Central memory CD8-positive, alpha-beta T cell (primary cell): ENCODE measurements around the gene CYP2A13.
"Not testable (repeated sequence)": the region's sequence is repeated elsewhere in the genome, so short reads cannot be mapped to it uniquely, and the experiment has no call there.

Experiments used
- ATAC-seq: fragments of 150-1000 bp; cut with Tn5 transposase; replicated peaks from 2 replicates; pipeline ENCODE4 v1.10.0; 2022; ENCODE audit warnings: mild to moderate bottlenecking, moderate FRiP score, moderate number of reproducible peaks; ENCODE audit not compliant: poor library complexity, severe bottlenecking; ENCODE audit errors: extremely low read depth
- DNase-seq, 2 donors: peaks; one replicate each; pipeline ENCODE4 v3.0.0; 2021; ENCODE audit warnings: low spot score in 2 of 2
- H3K27ac Mint-ChIP-seq: one replicate; pipeline ENCODE4 v1.8.0; 2022; ENCODE audit warnings: low read depth, mild to moderate bottlenecking, moderate library complexity, mixed read lengths
- H3K27me3 Mint-ChIP-seq: one replicate; pipeline ENCODE4 v1.8.0; 2022; ENCODE audit warnings: mixed read lengths
- H3K36me3 Mint-ChIP-seq: one replicate; pipeline ENCODE4 v1.8.0; 2022; ENCODE audit warnings: mild to moderate bottlenecking, moderate library complexity, mixed read lengths; ENCODE audit not compliant: insufficient read depth
- H3K4me1 Mint-ChIP-seq: one replicate; pipeline ENCODE4 v1.8.0; 2022; ENCODE audit warnings: mixed read lengths
- H3K4me3 Mint-ChIP-seq: one replicate; pipeline ENCODE4 v1.8.0; 2022; ENCODE audit warnings: mild to moderate bottlenecking, moderate library complexity, mixed read lengths
- H3K9me3 Mint-ChIP-seq: one replicate; pipeline ENCODE4 v1.8.0; 2022; ENCODE audit warnings: mixed read lengths

CYP2A13 gene

GRCh38 chr19:41097302-41097701, 9.1 kb downstream of the CYP2A13 start:
- Mint-ChIP-seq H3K36me3 (no peaks in the 10 kb centered on the region), H3K4me1 (peaks cover 6% of the 10 kb centered on the region), H3K27ac (no peak overlapping the region), H3K9me3 (peaks cover 13% of the 10 kb centered on the region), H3K4me3 (no peak overlapping the region), H3K27me3 (peaks cover 57% of the 10 kb centered on the region)
- ATAC-seq, result no peak
- DNase-seq, result no peak

GRCh38 chr19:41098762-41099161, 10.5 kb downstream of the CYP2A13 start:
- DNase-seq, result no peak
- Mint-ChIP-seq H3K9me3 (peaks cover 13% of the 10 kb centered on the region), H3K27ac (no peak overlapping the region), H3K36me3 (no peaks in the 10 kb centered on the region), H3K4me1 (peaks cover 6% of the 10 kb centered on the region), H3K4me3 (no peak overlapping the region), H3K27me3 (peaks cover 43% of the 10 kb centered on the region)
- no peak for ATAC-seq

- H3K4me1 Mint-ChIP-seq, H3K36me3 Mint-ChIP-seq, DNase-seq, H3K27ac Mint-ChIP-seq, ATAC-seq, H3K4me3 Mint-ChIP-seq: not testable (repeated sequence)
- H3K27me3 Mint-ChIP-seq, result peaks cover 25% of the 10 kb centered on the region
- H3K9me3 Mint-ChIP-seq, result peaks cover 13% of the 10 kb centered on the region
Observed at GRCh38 chr19:41102210-41102609, 14.0 kb downstream of the CYP2A13 start.

GRCh38 chr19:41106177-41106576, 17.9 kb downstream of the CYP2A13 start:
- ATAC-seq (no peak), DNase-seq (no peak)
- no peaks in the 10 kb centered on the region for H3K36me3 Mint-ChIP-seq
- no peak overlapping the region for H3K4me3 Mint-ChIP-seq
- peaks cover 4% of the 10 kb centered on the region for H3K27me3 Mint-ChIP-seq
- H3K4me1 Mint-ChIP-seq, result no peaks in the 10 kb centered on the region
- H3K27ac Mint-ChIP-seq, result no peak overlapping the region
- H3K9me3 Mint-ChIP-seq, result peaks cover 6% of the 10 kb centered on the region

- Mint-ChIP-seq H3K27ac (no peak overlapping the region), H3K4me1 (no peaks in the 10 kb centered on the region), H3K4me3 (no peak overlapping the region), H3K36me3 (no peaks in the 10 kb centered on the region), H3K9me3 (no peaks in the 10 kb centered on the region), H3K27me3 (no peaks in the 10 kb centered on the region)
- ATAC-seq (no peak), DNase-seq (no peak)
Observed at GRCh38 chr19:41111296-41111695, 23.0 kb downstream of the CYP2A13 start.

GRCh38 chr19:41111750-41112295, 23.6 kb downstream of the CYP2A13 start:
- H3K27ac Mint-ChIP-seq, result no peak overlapping the region
- H3K4me3 Mint-ChIP-seq, result no peak overlapping the region
- no peaks in the 10 kb centered on the region for H3K36me3 Mint-ChIP-seq
- no peaks in the 10 kb centered on the region for H3K9me3 Mint-ChIP-seq
- DNase-seq, result no peak
- no peak for ATAC-seq
- no peaks in the 10 kb centered on the region for H3K4me1 Mint-ChIP-seq
- no peaks in the 10 kb centered on the region for H3K27me3 Mint-ChIP-seq

GRCh38 chr19:41112728-41113290, 24.6 kb downstream of the CYP2A13 start:
- Mint-ChIP-seq H3K4me3 (no peak overlapping the region), H3K36me3 (no peaks in the 10 kb centered on the region), H3K4me1 (no peaks in the 10 kb centered on the region), H3K9me3 (no peaks in the 10 kb centered on the region), H3K27ac (no peak overlapping the region), H3K27me3 (no peaks in the 10 kb centered on the region)
- no peak for DNase-seq
- no peak for ATAC-seq

GRCh38 chr19:41114132-41114531, 25.9 kb downstream of the CYP2A13 start, which contains the start of gene CYP2F1:
TSS of gene CYP2F1 (plus strand) at chr19:41114432. CDS start at chr19:41116189, 1,757 bp downstream.
- no peaks in the 10 kb centered on the region for H3K36me3 Mint-ChIP-seq
- ATAC-seq (no peak), DNase-seq (no peak)
- peak within 1 kb of the TSS; percentile 33 for H3K27ac Mint-ChIP-seq
- H3K27me3 Mint-ChIP-seq, result no peaks in the 10 kb centered on the region
- no peaks in the 10 kb centered on the region for H3K9me3 Mint-ChIP-seq
- no peaks in the 10 kb centered on the region for H3K4me1 Mint-ChIP-seq
- no peak within 1 kb of the TSS for H3K4me3 Mint-ChIP-seq

GRCh38 chr19:41116261-41116660, 28.0 kb downstream of the CYP2A13 start:
- Mint-ChIP-seq H3K4me1 (peaks cover 8% of the 10 kb centered on the region), H3K36me3 (peaks cover 9% of the 10 kb centered on the region), H3K9me3 (no peaks in the 10 kb centered on the region), H3K27ac (no peak overlapping the region), H3K27me3 (no peaks in the 10 kb centered on the region), H3K4me3 (no peak overlapping the region)
- ATAC-seq (no peak), DNase-seq (no peak)

GRCh38 chr19:41120929-41121911, 33.0 kb downstream of the CYP2A13 start:
- H3K9me3 Mint-ChIP-seq, H3K27me3 Mint-ChIP-seq, H3K36me3 Mint-ChIP-seq: not testable (repeated sequence)
- Mint-ChIP-seq H3K4me1 (peaks cover 27% of the 10 kb centered on the region), H3K4me3 (peak overlapping the region; percentile 72), H3K27ac (peak overlapping the region; percentile 95)
- DNase-seq (peak; percentile 62 to 91), ATAC-seq (peak; percentile 93)

GRCh38 chr19:41122846-41123245, 34.6 kb downstream of the CYP2A13 start:
- not testable (repeated sequence) for ATAC-seq, DNase-seq, H3K27me3 Mint-ChIP-seq, H3K9me3 Mint-ChIP-seq, H3K4me3 Mint-ChIP-seq
- Mint-ChIP-seq H3K27ac (peak overlapping the region; percentile 95), H3K36me3 (peaks cover 13% of the 10 kb centered on the region), H3K4me1 (peaks cover 39% of the 10 kb centered on the region)

- peak overlapping the region; percentile 95 for H3K27ac Mint-ChIP-seq
- peaks cover 48% of the 10 kb centered on the region for H3K4me1 Mint-ChIP-seq
- H3K27me3 Mint-ChIP-seq, result no peaks in the 10 kb centered on the region
- DNase-seq (no peak), ATAC-seq (no peak)
- peaks cover 13% of the 10 kb centered on the region for H3K36me3 Mint-ChIP-seq
- H3K9me3 Mint-ChIP-seq, result no peaks in the 10 kb centered on the region
- H3K4me3 Mint-ChIP-seq, result peak overlapping the region; percentile 39
Observed at GRCh38 chr19:41123716-41124294, 35.6 kb downstream of the CYP2A13 start.
